Fibroblast of skin of scalp (primary cell): ENCODE measurements around the gene EHBP1.
"Not testable (repeated sequence)": the region's sequence is repeated elsewhere in the genome, so short reads cannot be mapped to it uniquely, and the experiment has no call there.

Source experiments
- DNase-seq: peaks from one replicate; pipeline ENCODE4 v3.0.0-alpha.2; 2013

The EHBP1 gene

GRCh38 chr2:63053889-63054602, 348.5 kb downstream of the EHBP1 start:
- DNase-seq: no peak

GRCh38 chr2:63054841-63055225, 349.3 kb downstream of the EHBP1 start:
- no peak for DNase-seq

GRCh38 chr2:63055226-63056106, 350.0 kb downstream of the EHBP1 start:
- DNase-seq: no peak

GRCh38 chr2:63056107-63057050, 350.9 kb downstream of the EHBP1 start:
- no peak for DNase-seq

- DNase-seq: no peak
Observed at GRCh38 chr2:63057249-63058143, 352.0 kb downstream of the EHBP1 start.

- DNase-seq: no peak
Observed at GRCh38 chr2:63058144-63058920, 352.8 kb downstream of the EHBP1 start.

- no peak for DNase-seq
Observed at GRCh38 chr2:63058921-63059792, 353.6 kb downstream of the EHBP1 start.

GRCh38 chr2:63059793-63060471, 354.4 kb downstream of the EHBP1 start:
- no peak for DNase-seq

GRCh38 chr2:63060472-63060991, 355.0 kb downstream of the EHBP1 start:
- DNase-seq: no peak

- no peak for DNase-seq
Observed at GRCh38 chr2:63064197-63064596, 358.7 kb downstream of the EHBP1 start.

- no peak for DNase-seq
Observed at GRCh38 chr2:63064661-63065060, 359.1 kb downstream of the EHBP1 start.

- DNase-seq: no peak
Observed at GRCh38 chr2:63066265-63066664, 360.8 kb downstream of the EHBP1 start.

GRCh38 chr2:63066838-63067237, 361.3 kb downstream of the EHBP1 start:
- no peak for DNase-seq

- no peak for DNase-seq
Observed at GRCh38 chr2:63071664-63072063, 366.2 kb downstream of the EHBP1 start.

GRCh38 chr2:63073994-63074393, 368.5 kb downstream of the EHBP1 start:
- no peak for DNase-seq

GRCh38 chr2:63074399-63074798, 368.9 kb downstream of the EHBP1 start:
- DNase-seq: not testable (repeated sequence)

GRCh38 chr2:63078852-63079606, 373.5 kb downstream of the EHBP1 start:
- no peak for DNase-seq

- no peak for DNase-seq
Observed at GRCh38 chr2:63081404-63081803, 375.9 kb downstream of the EHBP1 start.
